ENCODE data around the gene RNPS1. TPM values are rescaled to one million over a fixed set of nuclear protein-coding genes. Genes with fewer than 3 reads are reported as not detected.

RNPS1 gene
- total RNA-seq, 2 experiments from 2014 or later = 225 to 339 TPM

- Histone ChIP-seq H3K4me2 (ENCODE audit: low read length) (no peak overlapping the region), H3K36me3 (ENCODE audit: insufficient read depth, low read length) (peaks cover 60% of the 10 kb centered on the region), H3K27ac (ENCODE audit: low read depth, low read length, poor library complexity, severe bottlenecking) (no peak overlapping the region), H3K79me2 (ENCODE audit: insufficient read depth, low read depth, low read length) (peaks cover 20% of the 10 kb centered on the region; the same call in 1 of the 2 replicates), H4K20me1 (ENCODE audit: insufficient read depth, low read length) (no peaks in the 10 kb centered on the region), H3K9me3 (ENCODE audit: low read length) (no peaks in the 10 kb centered on the region), H2AFZ (ENCODE audit: low read length) (no peak overlapping the region), H3K4me1 (ENCODE audit: insufficient read depth, low read length, poor library complexity, severe bottlenecking) (peaks cover 5% of the 10 kb centered on the region), H3K4me3 (ENCODE audit: low read depth, low read length, poor library complexity, severe bottlenecking) (no peak overlapping the region), H3K9me2 (ENCODE audit: insufficient read depth, low read length) (no peaks in the 10 kb centered on the region)
- TF ChIP-seq CTCF (conservative IDR thresholded peaks at IDR 0.05; ENCODE audit: low read length) (no peak), EZH2phosphoT487 (IDR thresholded peaks at IDR 0.05; ENCODE audit: borderline replicate concordance, low read depth, low read length) (no peak)
- no peak for DNase-seq (ENCODE audit: low spot score)
- intact Hi-C loops (cut with micrococcal nuclease; ENCODE audit: unreplicated experiment) = no loop called here
- POLR2A ChIA-PET = no interaction called here
- BruUV-seq (replicated peaks) = no TSS peak
- CTCF ChIA-PET (ENCODE audit: unreplicated experiment) = no interaction called here
Measured at GRCh38 chr16:2229632-2230250, 38.2 kb downstream of the RNPS1 start.

DNA sequence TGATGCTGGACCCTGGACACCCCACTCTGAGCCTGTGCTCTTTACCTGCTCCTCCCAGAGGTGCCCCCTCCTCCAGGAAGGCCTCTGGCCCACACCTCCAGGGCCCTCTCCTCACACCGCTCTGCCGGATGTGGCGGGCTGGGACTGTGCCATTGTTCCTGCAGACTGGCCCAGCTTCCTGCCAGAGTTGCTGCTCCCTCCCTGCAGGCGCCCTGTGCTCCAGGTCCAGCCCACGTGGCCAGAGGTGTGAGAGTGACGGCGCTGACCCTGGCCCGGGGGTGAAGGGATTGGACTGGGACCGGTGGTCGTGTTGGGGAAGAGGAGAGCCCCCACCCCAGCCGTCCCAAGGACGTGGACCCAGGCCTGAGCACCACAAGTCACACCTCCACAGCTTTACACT, 38.8 kb downstream of the RNPS1 start:
- CTCF ChIA-PET (ENCODE audit: unreplicated experiment) = no interaction called here
- intact Hi-C loops (cut with micrococcal nuclease; ENCODE audit: unreplicated experiment) = no loop called here
- H3K79me2 ChIP-seq (ENCODE audit: insufficient read depth, low read depth, low read length) = peaks cover 27% of the 10 kb centered on the region

More for the DNA sequence above, 38.8 kb downstream of the RNPS1 start:
- Histone ChIP-seq H3K9me2 (ENCODE audit: insufficient read depth, low read length) (no peaks in the 10 kb centered on the region), H3K4me3 (ENCODE audit: low read depth, low read length, poor library complexity, severe bottlenecking) (no peak overlapping the region), H2AFZ (ENCODE audit: low read length) (no peak overlapping the region), H4K20me1 (ENCODE audit: insufficient read depth, low read length) (0 out of 2 replicates have a peak, but pooled peaks cover 2% of the 10 kb centered on the region), H3K4me2 (ENCODE audit: low read length) (no peak overlapping the region), H3K36me3 (ENCODE audit: insufficient read depth, low read length) (peaks cover 55% of the 10 kb centered on the region), H3K27ac (ENCODE audit: low read depth, low read length, poor library complexity, severe bottlenecking) (no peak overlapping the region), H3K9me3 (ENCODE audit: low read length) (no peaks in the 10 kb centered on the region), H3K4me1 (ENCODE audit: insufficient read depth, low read length, poor library complexity, severe bottlenecking) (peaks cover 10% of the 10 kb centered on the region)
- BruUV-seq (replicated peaks) = no TSS peak
- no peak for DNase-seq (ENCODE audit: low spot score)
- TF ChIP-seq CTCF (conservative IDR thresholded peaks at IDR 0.05; ENCODE audit: low read length) (no peak), EZH2phosphoT487 (IDR thresholded peaks at IDR 0.05; ENCODE audit: borderline replicate concordance, low read depth, low read length) (no peak)
- POLR2A ChIA-PET = no interaction called here

Data from OCI-LY7 (cell line).